Vagina (tissue), 2 donors: ENCODE data around the gene COL17A1. TPM values are rescaled to one million over a fixed set of nuclear protein-coding genes. Genes with fewer than 3 reads are reported as not detected.

Source experiments
- DNase-seq, 2 donors: peaks; one replicate each; pipeline ENCODE4 v3.0.0-alpha.2; 2017; ENCODE audit errors: extremely low spot score in 2 of 2
- H3K27ac ChIP-seq: fragments of 200-600 bp; sonication (generic); one replicate; pipeline ENCODE4 v1.5.1; 2019
- H3K27me3 ChIP-seq: fragments of 200-600 bp; sonication (generic); one replicate; pipeline ENCODE4 v1.5.1; 2019
- H3K36me3 ChIP-seq, 2 donors: fragments of 200-600 bp; sonication (generic); one replicate each; pipeline ENCODE4 v1.5.1; 2017 to 2019
- H3K4me1 ChIP-seq: fragments of 200-600 bp; sonication (generic); one replicate; pipeline ENCODE4 v1.5.1; 2019
- H3K4me3 ChIP-seq, 2 donors: fragments of 200-600 bp; sonication (generic); 1 replicate in 1 of 2; 2 replicates in 1 of 2; pipeline ENCODE4 v1.5.1; 2016 to 2019
- H3K9me3 ChIP-seq: fragments of 200-600 bp; sonication (generic); one replicate; pipeline ENCODE4 v1.5.1; 2019
- CTCF ChIP-seq, 3 experiments: fragments of 450-650 bp in 2 of 3; fragments of 200-600 bp in 1 of 3; sonication (generic) in 1 of 3; IDR thresholded peaks; one replicate each; pipeline ENCODE4 v1.5.1; 2017 to 2019; ENCODE audit warnings: antibody characterized with exemption in 3 of 3, mild to moderate bottlenecking in 2 of 3, moderate library complexity in 2 of 3
- POLR2A ChIP-seq, 2 donors: fragments of 450-650 bp; IDR thresholded peaks; one replicate each; pipeline ENCODE4 v1.6.1; 2017; ENCODE audit warnings: antibody characterized with exemption in 2 of 2, mild to moderate bottlenecking in 2 of 2, moderate library complexity in 2 of 2
- POLR2AphosphoS5 ChIP-seq, 2 donors: sonication (generic); formaldehyde crosslinking; IDR thresholded peaks; one replicate each; pipeline ENCODE4 v1.9.0; 2017; ENCODE audit warnings: antibody characterized with exemption in 2 of 2, mild to moderate bottlenecking in 2 of 2, low read depth in 1 of 2; ENCODE audit not compliant: insufficient read depth in 1 of 2
- intact Hi-C: fragments of 100-400 bp; cut with DNase I; formaldehyde crosslinking; loops from one replicate; pipeline ENCODE4 v1.15.1; 2023
- total RNA-seq: library from RNA; depleted of rRNA; stranded (reverse); fragments of >200 nt; gene quantifications from one replicate; pipeline ENCODE4 v1.2.3, GENCODE V29; 2016

The COL17A1 gene
- total RNA-seq, 1 donor from 2014 or later, result 149 TPM

GRCh38 chr10:104119996-104120395 lies 34.3 kb upstream of the COL17A1 start:
- Histone ChIP-seq H3K36me3 (no peaks in the 10 kb centered on the region), H3K4me1 (peaks cover 23% of the 10 kb centered on the region), H3K9me3 (no peaks in the 10 kb centered on the region), H3K4me3 (no peak overlapping the region), H3K27ac (peak overlapping the region; percentile 99), H3K27me3 (no peaks in the 10 kb centered on the region)
- TF ChIP-seq POLR2AphosphoS5 (IDR thresholded peaks at IDR 0.05; ENCODE audit: insufficient read depth in 1 of 2, low read depth in 1 of 2), result peak in 1 of 2 donors; percentile 63
- no peak for TF ChIP-seq POLR2A (IDR thresholded peaks at IDR 0.05)
- no peak for TF ChIP-seq CTCF (IDR thresholded peaks at IDR 0.05)
- intact Hi-C loops, result no loop called here
- DNase-seq, result no peak

DNA sequence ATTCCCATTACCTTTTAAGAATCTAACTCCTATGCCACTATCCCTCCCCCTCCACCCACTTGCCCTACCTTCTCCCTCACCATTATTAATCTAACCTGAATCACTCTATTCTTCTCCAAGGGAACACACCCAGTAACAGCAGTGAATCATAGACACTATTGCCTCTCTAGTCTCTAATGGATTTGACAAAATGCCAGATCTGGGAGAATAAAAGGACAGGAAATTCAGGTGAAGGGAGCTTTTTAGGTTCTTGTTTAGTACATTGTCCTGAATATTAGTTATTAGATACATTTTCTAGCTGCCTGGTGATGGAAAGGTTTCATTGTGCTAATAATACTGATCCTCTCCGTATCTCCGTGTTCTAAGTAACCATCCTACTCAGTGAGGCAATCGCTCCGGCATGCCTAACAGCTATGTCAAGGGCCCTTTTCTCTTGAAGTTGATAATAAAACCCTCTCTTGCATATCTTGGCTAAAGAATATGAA lies 32.2 kb upstream of the COL17A1 start:
- Histone ChIP-seq H3K36me3 (no peaks in the 10 kb centered on the region), H3K27ac (no peak overlapping the region), H3K27me3 (no peaks in the 10 kb centered on the region), H3K9me3 (no peaks in the 10 kb centered on the region), H3K4me1 (peaks cover 20% of the 10 kb centered on the region), H3K4me3 (no peak overlapping the region)
- intact Hi-C loops, result no loop called here
- peak in 1 of 2 donors; percentile 85 for TF ChIP-seq POLR2AphosphoS5 (IDR thresholded peaks at IDR 0.05; ENCODE audit: insufficient read depth in 1 of 2, low read depth in 1 of 2)
- no peak for TF ChIP-seq POLR2A (IDR thresholded peaks at IDR 0.05)
- TF ChIP-seq CTCF (IDR thresholded peaks at IDR 0.05), result no peak
- no peak for DNase-seq

- TF ChIP-seq POLR2A (IDR thresholded peaks at IDR 0.05), result no peak
- TF ChIP-seq POLR2AphosphoS5 (IDR thresholded peaks at IDR 0.05; ENCODE audit: insufficient read depth in 1 of 2, low read depth in 1 of 2), result no peak
- no peak for TF ChIP-seq CTCF (IDR thresholded peaks at IDR 0.05)
- Histone ChIP-seq H3K27me3 (no peaks in the 10 kb centered on the region), H3K4me3 (no peak overlapping the region), H3K9me3 (no peaks in the 10 kb centered on the region), H3K36me3 (no peaks in the 10 kb centered on the region), H3K27ac (no peak overlapping the region), H3K4me1 (no peaks in the 10 kb centered on the region)
- no peak for DNase-seq
- intact Hi-C loops, result no loop called here
Observed at GRCh38 chr10:104113376-104113956, 27.8 kb upstream of the COL17A1 start.

DNA sequence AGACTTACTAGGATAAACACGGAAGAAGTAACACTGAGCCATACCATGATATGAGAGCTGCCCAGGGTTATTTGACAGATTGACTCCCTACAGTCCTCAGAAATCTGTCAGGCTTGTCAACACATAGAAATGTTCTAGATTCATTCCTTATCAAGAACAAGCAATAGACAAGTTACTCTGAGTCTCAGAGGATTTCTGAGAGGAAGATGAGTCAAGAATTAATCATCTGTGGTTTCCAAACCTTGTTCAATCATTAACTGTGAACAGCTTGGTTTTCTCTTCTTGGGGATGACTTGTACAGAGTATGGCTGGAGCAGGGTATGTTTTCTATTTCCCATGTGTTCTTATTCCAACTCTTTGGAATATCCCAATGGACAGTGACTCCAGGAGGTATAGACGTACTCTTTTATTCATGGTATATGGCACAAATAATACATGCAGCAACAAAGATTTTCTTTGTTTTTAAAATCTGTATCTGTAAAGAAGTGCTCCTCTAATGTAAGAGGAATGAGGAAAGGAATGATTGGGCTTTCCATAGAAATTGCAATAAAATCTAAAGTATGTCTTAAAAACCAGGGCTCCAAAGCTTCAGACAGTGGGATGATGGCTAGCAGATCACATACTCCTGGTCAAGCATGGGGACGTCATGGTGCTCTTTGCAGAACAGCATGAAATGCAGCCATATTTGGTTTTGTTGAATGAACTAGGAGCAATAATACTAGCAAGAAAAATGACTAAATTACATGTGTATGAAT lies 24.4 kb upstream of the COL17A1 start:
- TF ChIP-seq POLR2A (IDR thresholded peaks at IDR 0.05) (no peak), POLR2AphosphoS5 (IDR thresholded peaks at IDR 0.05; ENCODE audit: insufficient read depth in 1 of 2, low read depth in 1 of 2) (peak in 1 of 2 donors; percentile 17), CTCF (IDR thresholded peaks at IDR 0.05) (no peak)
- no peak for DNase-seq
- H3K4me1 ChIP-seq, result no peaks in the 10 kb centered on the region
- H3K27me3 ChIP-seq, result no peaks in the 10 kb centered on the region
- H3K9me3 ChIP-seq, result no peaks in the 10 kb centered on the region
- H3K27ac ChIP-seq, result no peak overlapping the region
- no peak overlapping the region for H3K4me3 ChIP-seq
- no peaks in the 10 kb centered on the region for H3K36me3 ChIP-seq
- intact Hi-C loops, result no loop called here

GRCh38 chr10:104104926-104105325 lies 19.2 kb upstream of the COL17A1 start:
- no peak overlapping the region for H3K27ac ChIP-seq
- no peaks in the 10 kb centered on the region for H3K9me3 ChIP-seq
- H3K27me3 ChIP-seq, result no peaks in the 10 kb centered on the region
- no peak overlapping the region for H3K4me3 ChIP-seq
- DNase-seq, result no peak
- H3K36me3 ChIP-seq, result no peaks in the 10 kb centered on the region
- H3K4me1 ChIP-seq, result no peaks in the 10 kb centered on the region
- TF ChIP-seq POLR2AphosphoS5 (IDR thresholded peaks at IDR 0.05; ENCODE audit: insufficient read depth in 1 of 2, low read depth in 1 of 2), result no peak
- TF ChIP-seq POLR2A (IDR thresholded peaks at IDR 0.05), result no peak
- TF ChIP-seq CTCF (IDR thresholded peaks at IDR 0.05), result no peak
- intact Hi-C loops, result no loop called here
